Stimulated activated memory B cell treated with anti-CD40 and anti-IgM and Interleukin-4, amounts not matched to agents 10 μg/mL and 1 μg/mL and 100 μg/mL, for 72 hours (primary cell): ENCODE results near the gene GGCX.
"Not testable (repeated sequence)": the region's sequence is repeated elsewhere in the genome, so short reads cannot be mapped to it uniquely, and the experiment has no call there.

Experiments used
- ATAC-seq: fragments of 150-1000 bp; cut with Tn5 transposase; 2 replicates; pipeline ENCODE4 v1.10.0; 2021
- H3K27ac Mint-ChIP-seq: one replicate; pipeline ENCODE4 v1.8.0; 2022; ENCODE audit warnings: mild to moderate bottlenecking, mixed read lengths
- H3K27me3 Mint-ChIP-seq: one replicate; pipeline ENCODE4 v1.8.0; 2022; ENCODE audit warnings: mixed read lengths
- H3K36me3 Mint-ChIP-seq: one replicate; pipeline ENCODE4 v1.8.0; 2022; ENCODE audit warnings: mixed read lengths
- H3K4me1 Mint-ChIP-seq: one replicate; pipeline ENCODE4 v1.8.0; 2022; ENCODE audit warnings: mixed read lengths
- H3K4me3 Mint-ChIP-seq: one replicate; pipeline ENCODE4 v1.8.0; 2022; ENCODE audit warnings: mild to moderate bottlenecking, moderate library complexity, mixed read lengths
- H3K9me3 Mint-ChIP-seq: one replicate; pipeline ENCODE4 v1.8.0; 2022; ENCODE audit warnings: mixed read lengths

The GGCX gene

DNA sequence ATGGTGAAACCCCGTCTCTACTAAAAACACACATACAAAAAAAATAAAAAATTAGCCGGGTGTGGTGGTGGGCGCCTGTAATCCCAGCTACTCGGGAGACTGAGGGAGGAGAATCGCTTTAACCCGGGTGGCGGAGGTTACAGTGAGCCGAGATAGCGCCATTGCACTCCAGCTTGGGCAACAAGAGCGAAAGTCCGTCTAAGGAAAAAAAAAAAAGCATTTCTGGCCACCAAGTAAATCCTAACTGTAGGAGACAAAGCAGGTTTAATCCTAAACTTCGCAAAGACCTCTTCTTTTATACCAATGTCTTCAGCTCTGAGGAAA, 928 bp downstream of the GGCX start:
- not testable (repeated sequence) for ATAC-seq, H3K27me3 Mint-ChIP-seq, H3K9me3 Mint-ChIP-seq
- peak overlapping the region; percentile 96 for H3K4me3 Mint-ChIP-seq
- H3K36me3 Mint-ChIP-seq, result peaks cover 19% of the 10 kb centered on the region
- peaks cover 51% of the 10 kb centered on the region for H3K4me1 Mint-ChIP-seq
- H3K27ac Mint-ChIP-seq, result peak overlapping the region; percentile 97

DNA sequence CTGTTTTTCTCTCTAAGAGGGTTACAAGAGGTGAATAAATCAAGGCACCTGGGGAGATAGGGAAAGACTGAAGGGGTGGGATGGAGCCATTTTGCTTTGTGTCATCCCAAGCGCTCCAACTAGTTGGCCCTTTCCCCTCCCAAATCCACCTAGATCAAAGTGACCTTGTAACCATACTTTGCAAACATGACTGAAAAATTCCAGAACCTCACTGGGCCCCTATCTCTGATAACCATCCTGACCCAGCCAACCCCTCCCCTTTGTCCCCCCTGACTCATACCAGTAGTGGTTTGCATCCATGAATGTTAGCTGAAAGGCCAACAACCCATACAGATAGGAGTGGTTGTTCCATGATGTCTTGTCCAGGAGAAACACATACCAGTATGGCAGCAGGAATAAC, 3.1 kb downstream of the GGCX start:
- no peaks in the 10 kb centered on the region for H3K27me3 Mint-ChIP-seq
- H3K9me3 Mint-ChIP-seq, result no peaks in the 10 kb centered on the region
- no peak overlapping the region for H3K4me3 Mint-ChIP-seq
- H3K4me1 Mint-ChIP-seq, result peaks cover 41% of the 10 kb centered on the region
- ATAC-seq, result no peak
- no peak overlapping the region for H3K27ac Mint-ChIP-seq
- peaks cover 36% of the 10 kb centered on the region for H3K36me3 Mint-ChIP-seq

DNA sequence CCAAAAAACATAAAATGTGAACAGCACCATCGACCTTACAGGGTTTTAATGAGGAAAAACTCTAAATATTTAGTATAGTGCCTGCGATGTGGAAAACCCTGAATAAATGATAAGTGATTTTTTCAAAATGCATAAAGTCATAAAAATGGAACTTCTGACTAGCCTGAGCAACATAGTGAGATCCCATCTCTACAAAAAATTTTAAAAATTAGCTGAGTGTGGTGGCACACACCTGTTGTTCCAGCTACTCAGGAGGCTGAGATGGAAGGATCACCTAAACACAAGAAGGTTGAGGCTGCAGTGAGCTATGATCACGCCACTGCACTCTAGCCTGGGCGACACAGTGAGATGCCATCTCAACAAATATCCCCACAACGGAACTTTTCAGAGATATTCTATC, 4.2 kb downstream of the GGCX start:
- Mint-ChIP-seq H3K9me3 (no peaks in the 10 kb centered on the region), H3K4me3 (no peak overlapping the region), H3K27me3 (no peaks in the 10 kb centered on the region), H3K4me1 (peaks cover 38% of the 10 kb centered on the region), H3K36me3 (peaks cover 46% of the 10 kb centered on the region), H3K27ac (no peak overlapping the region)
- ATAC-seq, result no peak

DNA sequence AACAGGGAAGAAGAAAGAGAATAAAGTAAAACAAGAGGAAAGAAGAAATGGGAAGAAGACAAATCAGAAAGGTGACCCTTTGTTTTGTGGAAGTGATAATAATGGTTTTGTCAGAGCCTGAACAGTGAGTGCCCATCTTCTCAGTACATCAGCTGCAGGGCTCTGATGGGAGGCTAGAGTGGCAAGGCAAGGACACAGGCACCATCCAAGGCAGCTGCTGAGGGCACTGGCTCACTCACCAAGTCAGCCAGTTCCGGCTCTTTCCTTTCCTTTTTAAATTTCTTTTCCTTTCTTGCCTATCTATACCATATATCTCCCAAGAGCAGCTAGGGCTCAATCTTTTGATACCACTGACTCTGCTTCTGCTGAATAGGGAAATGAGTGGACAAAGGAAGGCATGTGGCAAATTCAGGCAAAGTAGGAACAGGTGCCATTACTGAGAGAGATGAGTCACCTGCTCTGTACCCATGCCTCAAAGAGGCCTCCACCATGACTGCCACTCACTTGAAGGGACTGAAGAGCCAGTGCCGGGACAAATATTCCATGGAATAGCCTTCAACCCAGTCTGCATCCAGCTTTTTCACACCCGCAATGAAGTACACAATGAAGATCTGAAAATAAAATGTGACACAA, 6.2 kb downstream of the GGCX start:
- peak overlapping the region; percentile 31 for H3K27ac Mint-ChIP-seq
- H3K27me3 Mint-ChIP-seq, result no peaks in the 10 kb centered on the region
- no peak overlapping the region for H3K4me3 Mint-ChIP-seq
- no peak for ATAC-seq
- peaks cover 23% of the 10 kb centered on the region for H3K4me1 Mint-ChIP-seq
- H3K36me3 Mint-ChIP-seq, result peaks cover 66% of the 10 kb centered on the region
- H3K9me3 Mint-ChIP-seq, result no peaks in the 10 kb centered on the region

DNA sequence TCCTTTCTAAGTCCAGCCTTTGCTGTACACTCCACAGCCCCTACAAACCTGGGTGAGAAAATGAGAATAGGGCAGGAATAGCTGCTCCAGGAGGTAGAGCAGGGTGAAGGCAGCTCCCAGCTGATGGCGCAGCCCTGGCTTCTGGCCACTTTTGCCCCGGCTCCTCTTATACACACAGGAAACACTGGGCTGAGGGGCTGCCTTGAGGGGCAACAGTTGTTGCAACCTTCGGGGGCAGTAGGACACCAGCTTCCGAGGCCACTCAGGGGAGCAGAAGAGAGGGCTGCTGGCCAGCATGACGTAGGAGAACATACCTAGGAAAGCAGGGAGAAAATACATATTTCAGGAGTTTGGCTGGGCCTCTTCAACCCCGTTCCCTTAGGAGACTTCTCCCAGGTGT, 8.1 kb downstream of the GGCX start:
- no peak overlapping the region for H3K27ac Mint-ChIP-seq
- H3K9me3 Mint-ChIP-seq, result no peaks in the 10 kb centered on the region
- peaks cover 11% of the 10 kb centered on the region for H3K4me1 Mint-ChIP-seq
- no peak overlapping the region for H3K4me3 Mint-ChIP-seq
- H3K36me3 Mint-ChIP-seq, result peaks cover 63% of the 10 kb centered on the region
- no peak for ATAC-seq
- H3K27me3 Mint-ChIP-seq, result no peaks in the 10 kb centered on the region

DNA sequence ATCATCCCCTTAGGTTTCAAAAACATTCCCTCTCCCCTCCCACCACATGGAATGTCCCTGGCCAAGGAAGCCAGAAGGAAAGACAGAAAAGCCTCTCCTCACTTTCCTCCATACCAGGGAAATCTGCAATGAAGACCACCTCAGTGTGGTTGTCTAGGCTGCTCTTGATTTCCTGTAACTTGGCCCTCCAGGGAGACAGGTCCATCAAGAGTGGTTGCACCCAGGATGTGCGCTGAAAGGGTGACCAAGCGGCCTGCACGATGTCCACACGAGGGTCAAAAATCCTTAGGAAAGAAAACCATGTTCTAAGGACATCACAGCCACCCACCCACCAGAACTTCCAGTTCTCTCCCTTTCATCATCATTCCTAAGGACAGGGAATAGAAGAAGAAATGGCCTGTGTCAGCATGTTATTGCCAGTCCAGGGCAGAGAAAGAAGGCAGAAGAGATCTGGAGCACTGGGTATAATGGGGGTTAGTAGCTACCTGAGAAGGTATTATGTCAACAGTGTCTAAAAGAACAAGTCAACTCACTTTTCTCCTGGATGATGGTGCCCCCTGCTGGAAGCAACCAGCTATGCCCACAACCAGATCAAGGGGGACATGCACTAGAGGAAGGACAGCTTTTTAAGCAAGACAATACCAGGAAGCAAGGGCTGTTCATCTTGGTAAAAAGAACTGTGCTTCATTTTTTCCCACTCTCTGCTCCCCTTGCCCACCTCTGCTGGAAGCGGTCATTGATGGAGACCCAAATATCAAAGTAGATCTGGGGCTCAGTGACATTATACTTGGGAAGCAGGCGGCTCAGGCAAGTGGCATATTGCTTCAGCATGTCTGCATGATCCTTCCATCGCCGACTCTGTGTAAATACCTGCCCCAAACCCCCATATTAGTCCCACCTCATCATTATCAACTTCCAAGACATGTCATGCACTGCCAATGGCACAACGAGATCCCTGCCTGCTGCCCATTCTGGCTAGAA, 9.3 kb downstream of the GGCX start:
- no peaks in the 10 kb centered on the region for H3K27me3 Mint-ChIP-seq

DNA sequence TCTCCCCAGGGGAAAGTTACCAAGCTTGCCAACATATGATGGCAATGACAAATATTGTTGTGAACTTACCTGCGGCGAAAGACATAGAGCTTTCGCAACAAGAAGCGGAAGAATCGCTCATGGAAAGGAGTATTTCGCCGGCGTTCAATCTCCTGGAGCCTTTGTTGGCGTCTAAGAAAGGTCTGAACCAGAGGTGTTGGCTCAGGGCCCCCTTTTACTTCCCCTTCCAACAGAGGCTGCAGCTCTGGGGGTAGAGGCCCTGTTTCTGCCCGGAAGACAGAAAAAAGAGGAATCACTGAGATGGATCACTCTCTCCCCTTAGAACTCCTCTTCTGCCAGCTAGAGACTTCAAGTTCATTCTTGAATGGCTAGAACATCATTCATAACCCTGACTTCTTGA, 10.8 kb downstream of the GGCX start:
- H3K4me1 Mint-ChIP-seq, result peaks cover 5% of the 10 kb centered on the region
- H3K36me3 Mint-ChIP-seq, result peaks cover 50% of the 10 kb centered on the region
- no peaks in the 10 kb centered on the region for H3K27me3 Mint-ChIP-seq
- H3K27ac Mint-ChIP-seq, result no peak overlapping the region
- H3K4me3 Mint-ChIP-seq, result no peak overlapping the region
- H3K9me3 Mint-ChIP-seq, result no peaks in the 10 kb centered on the region
- no peak for ATAC-seq

More for the DNA sequence above, 9.3 kb downstream of the GGCX start:
- ATAC-seq, result peak; percentile 90
- no peaks in the 10 kb centered on the region for H3K9me3 Mint-ChIP-seq
- no peak overlapping the region for H3K27ac Mint-ChIP-seq
- no peak overlapping the region for H3K4me3 Mint-ChIP-seq
- peaks cover 5% of the 10 kb centered on the region for H3K4me1 Mint-ChIP-seq
- peaks cover 57% of the 10 kb centered on the region for H3K36me3 Mint-ChIP-seq

DNA sequence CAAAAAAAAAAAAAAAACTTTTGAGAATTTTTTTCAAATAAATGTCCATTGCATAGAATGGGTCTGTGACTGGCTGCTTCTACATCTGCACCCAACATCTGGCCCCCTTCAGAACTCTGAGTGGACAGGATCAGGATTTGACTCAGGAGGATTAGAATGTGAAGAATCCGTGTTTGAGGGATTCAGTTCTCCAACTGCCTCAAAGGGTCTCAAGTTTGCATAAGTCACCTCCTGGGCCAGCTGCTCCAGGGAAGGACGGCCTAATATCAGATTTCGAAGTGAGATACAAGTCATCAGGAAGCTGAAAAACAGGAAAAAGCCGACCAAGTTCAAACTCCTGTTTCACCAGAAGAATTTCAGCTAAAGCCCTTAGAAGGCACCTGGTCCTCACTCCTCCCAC, 11.5 kb downstream of the GGCX start:
- Mint-ChIP-seq H3K4me3 (no peak overlapping the region), H3K27ac (no peak overlapping the region)
- no peak for ATAC-seq

DNA sequence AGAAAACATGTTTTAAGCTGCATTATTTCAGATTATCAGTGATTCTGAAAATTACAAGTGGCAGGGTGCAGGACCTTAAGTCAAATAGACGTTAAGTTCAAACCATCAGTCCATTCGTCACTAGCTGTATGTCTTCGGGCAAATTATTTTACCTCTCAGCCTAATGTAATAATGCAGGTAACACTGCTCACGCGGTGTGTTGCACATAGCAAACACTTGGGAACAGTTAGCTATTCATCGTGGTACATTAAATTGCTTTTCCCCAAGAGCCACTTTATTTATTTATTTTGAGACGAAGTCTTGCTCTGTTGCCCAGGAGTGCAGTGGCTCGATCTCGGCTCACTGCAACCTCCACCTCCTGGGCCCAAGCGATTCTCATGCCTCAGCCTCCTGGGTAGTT, 12.2 kb downstream of the GGCX start:
- Mint-ChIP-seq H3K4me1 (peaks cover 5% of the 10 kb centered on the region), H3K27ac (no peak overlapping the region), H3K27me3 (no peaks in the 10 kb centered on the region), H3K4me3 (no peak overlapping the region), H3K36me3 (peaks cover 43% of the 10 kb centered on the region), H3K9me3 (no peaks in the 10 kb centered on the region)
- no peak for ATAC-seq

More for the DNA sequence above, 11.5 kb downstream of the GGCX start:
- Mint-ChIP-seq H3K36me3 (peaks cover 43% of the 10 kb centered on the region), H3K4me1 (peaks cover 5% of the 10 kb centered on the region), H3K9me3 (no peaks in the 10 kb centered on the region), H3K27me3 (no peaks in the 10 kb centered on the region)

DNA sequence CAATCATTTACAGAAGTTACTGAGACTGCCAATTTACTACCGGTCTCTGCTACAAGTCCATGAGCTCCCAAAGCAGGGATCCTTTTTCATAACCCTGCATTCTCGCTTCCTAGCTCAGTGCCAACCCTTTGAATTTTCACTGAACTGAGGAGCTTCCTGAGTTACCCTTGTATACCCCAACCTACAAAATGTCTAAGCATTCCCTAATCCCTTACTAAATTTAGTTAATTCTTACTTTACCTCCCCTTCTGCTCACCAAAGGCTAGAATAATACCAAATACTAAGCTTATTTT, 12.7 kb downstream of the GGCX start:
- Mint-ChIP-seq H3K36me3 (peaks cover 42% of the 10 kb centered on the region), H3K4me3 (no peak overlapping the region), H3K27me3 (no peaks in the 10 kb centered on the region), H3K9me3 (no peaks in the 10 kb centered on the region), H3K27ac (peak overlapping the region; percentile 26), H3K4me1 (peaks cover 5% of the 10 kb centered on the region)
- no peak for ATAC-seq

DNA sequence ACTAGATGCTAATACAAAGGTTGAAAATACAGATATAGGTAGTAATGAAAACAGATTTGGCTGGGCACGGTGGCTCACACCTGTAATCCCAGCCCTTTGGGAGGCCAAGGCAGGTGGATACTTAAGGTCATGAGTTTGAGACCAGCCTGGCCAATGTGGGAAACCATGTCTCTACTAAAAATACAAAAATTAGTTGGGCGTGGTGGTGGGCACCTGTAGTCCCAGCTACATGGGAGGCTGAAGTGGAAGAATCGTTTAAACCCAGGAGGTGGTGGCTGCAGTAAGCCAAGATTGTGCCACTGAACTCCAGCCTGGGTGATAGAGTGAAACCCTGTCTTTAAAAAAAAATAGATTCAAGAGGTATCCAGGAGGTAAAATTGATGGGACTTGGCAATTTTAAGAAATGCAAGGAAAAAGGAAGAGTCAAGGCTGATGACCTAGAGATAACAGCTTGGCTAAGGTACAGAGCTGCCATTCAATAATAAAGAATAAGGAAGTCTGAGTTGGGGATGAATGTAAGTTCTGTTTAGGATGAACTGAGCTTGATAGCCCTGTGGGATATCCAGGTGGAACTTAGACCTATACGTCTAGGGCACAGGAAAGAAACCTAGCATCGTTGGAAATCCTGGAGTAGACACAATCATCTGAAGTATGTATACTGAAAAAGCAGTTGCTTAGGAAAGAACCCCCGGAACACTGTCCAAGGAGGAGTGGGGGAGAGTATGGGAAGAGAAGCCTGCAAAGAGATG, 13.3 kb downstream of the GGCX start:
- H3K36me3 Mint-ChIP-seq, result peaks cover 44% of the 10 kb centered on the region
- H3K4me1 Mint-ChIP-seq, result peaks cover 8% of the 10 kb centered on the region
- H3K27ac Mint-ChIP-seq, result peak overlapping the region; percentile 26
- H3K27me3 Mint-ChIP-seq, result no peaks in the 10 kb centered on the region
- no peak for ATAC-seq
- H3K4me3 Mint-ChIP-seq, result no peak overlapping the region
- no peaks in the 10 kb centered on the region for H3K9me3 Mint-ChIP-seq

DNA sequence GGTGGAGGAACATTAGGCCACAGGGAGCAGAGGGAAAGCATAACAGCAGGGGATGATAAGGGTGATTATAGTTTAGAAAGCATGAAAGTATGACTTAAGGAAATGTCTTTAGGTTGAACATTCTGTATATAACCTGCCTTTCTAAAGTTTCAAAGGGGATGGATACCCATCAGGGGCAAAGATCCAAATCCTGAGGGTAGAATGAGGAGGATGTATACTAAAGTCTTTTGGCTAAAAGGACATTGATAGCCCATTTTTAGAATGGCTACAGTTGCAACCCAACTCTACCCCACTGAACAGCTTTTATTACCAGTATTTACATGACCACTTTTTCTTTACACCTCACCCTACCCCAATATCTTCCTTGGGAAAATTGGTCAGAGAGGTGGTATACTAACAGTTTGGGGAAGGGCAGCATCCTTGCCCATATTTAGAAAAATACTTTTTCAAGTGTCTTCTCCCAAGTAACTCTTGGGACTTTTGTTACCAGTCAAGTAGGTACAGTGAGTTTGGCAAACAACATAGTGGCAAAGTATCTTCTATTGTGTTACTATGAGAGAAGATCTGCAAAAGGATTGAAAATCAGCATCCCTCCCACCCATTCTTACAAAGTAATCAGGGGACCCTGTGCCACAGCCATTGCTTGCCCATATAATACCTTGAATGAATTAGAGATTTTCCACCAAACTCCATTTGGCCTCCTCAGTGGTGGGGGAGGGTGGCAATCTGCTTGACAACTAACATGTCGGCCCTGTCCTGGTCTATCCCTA, 14.0 kb downstream of the GGCX start:
- Mint-ChIP-seq H3K27me3 (no peaks in the 10 kb centered on the region), H3K27ac (peak overlapping the region; percentile 26), H3K4me1 (peaks cover 14% of the 10 kb centered on the region), H3K36me3 (peaks cover 44% of the 10 kb centered on the region), H3K4me3 (no peak overlapping the region), H3K9me3 (no peaks in the 10 kb centered on the region)
- ATAC-seq, result no peak

DNA sequence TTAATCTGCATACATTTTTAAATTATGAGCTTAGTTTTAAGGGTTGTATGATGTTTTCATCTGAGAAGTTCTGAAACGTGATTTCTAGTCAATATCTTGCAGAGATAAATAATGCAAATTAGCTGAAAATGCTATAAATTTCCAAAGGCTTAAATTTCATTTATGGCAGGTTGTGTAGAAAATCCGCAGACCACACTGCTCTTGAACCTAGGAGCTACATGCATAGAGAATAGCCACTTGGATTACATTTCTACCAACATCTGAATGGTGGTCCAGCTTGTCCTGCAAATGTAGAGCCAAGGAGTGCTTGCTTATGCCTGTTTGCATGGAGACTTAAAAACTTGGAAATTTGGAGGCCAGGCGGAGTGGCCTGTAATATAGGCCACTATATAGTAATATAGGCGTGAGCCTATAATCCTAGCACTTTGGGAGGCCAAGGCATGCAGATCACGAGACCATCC, 15.5 kb downstream of the GGCX start:
- peaks cover 37% of the 10 kb centered on the region for H3K36me3 Mint-ChIP-seq
- no peak overlapping the region for H3K4me3 Mint-ChIP-seq
- ATAC-seq, result no peak
- peaks cover 22% of the 10 kb centered on the region for H3K4me1 Mint-ChIP-seq
- H3K27ac Mint-ChIP-seq, result no peak overlapping the region
- H3K27me3 Mint-ChIP-seq, result no peaks in the 10 kb centered on the region
- no peaks in the 10 kb centered on the region for H3K9me3 Mint-ChIP-seq

DNA sequence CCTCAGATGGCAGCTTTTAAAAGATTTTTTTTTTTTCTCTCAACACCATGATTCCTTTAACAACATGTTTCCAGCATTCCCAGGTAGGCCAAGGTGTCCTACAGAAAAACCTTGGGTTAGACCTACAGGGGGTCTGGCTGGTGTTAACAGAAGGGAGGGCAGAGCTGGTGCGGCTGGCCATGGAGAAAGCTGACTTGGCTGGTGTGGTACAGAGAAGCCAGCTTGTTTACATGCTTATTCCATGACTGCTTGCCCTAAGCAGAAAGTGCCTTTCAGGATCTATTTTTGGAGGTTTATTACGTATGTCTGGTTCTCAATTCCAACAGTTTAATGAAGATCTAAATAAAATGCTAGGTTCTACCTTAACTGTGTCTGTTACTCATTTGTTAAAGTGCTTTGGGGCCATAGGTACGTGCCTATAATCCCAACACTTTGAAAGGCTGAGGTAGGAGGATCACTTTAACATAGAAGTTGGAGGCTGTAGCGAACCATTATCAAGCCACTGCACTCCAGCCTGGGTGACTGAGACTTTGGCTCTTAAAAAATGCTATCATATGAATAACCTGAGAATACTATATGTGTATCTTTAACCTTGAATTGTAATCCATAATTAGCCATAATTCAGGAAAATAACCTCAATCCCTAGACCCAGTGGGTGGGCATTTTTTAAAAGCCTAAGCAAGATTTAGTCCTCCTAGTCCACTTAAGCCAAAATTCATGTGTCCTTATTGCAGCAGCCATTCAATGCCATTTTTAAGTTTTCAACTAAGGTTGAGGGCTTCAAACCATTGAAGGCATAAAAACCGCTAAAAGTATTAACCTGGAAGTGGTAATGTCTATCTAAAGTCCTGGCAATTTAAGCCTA, 16.1 kb downstream of the GGCX start:
- not testable (repeated sequence) for H3K9me3 Mint-ChIP-seq, H3K27ac Mint-ChIP-seq, ATAC-seq, H3K4me3 Mint-ChIP-seq, H3K27me3 Mint-ChIP-seq
- peaks cover 37% of the 10 kb centered on the region for H3K36me3 Mint-ChIP-seq
- H3K4me1 Mint-ChIP-seq, result peaks cover 29% of the 10 kb centered on the region
